Activated CD4-positive, alpha-beta T cell treated with anti-CD3 and anti-CD28 coated beads for 1 hour (primary cell): ENCODE measurements around the gene KRTCAP2.
"Not testable (repeated sequence)": the region's sequence is repeated elsewhere in the genome, so short reads cannot be mapped to it uniquely, and the experiment has no call there.

ENCODE experiments used
- DNase-seq: peaks from one replicate; pipeline ENCODE4 v3.0.0-alpha.2; 2020

The KRTCAP2 gene

GRCh38 chr1:155167166-155168104 is 5.7 kb downstream of the KRTCAP2 start:
- DNase-seq: peak; percentile 79

- DNase-seq: no peak
These were observed 6.5 kb downstream of the KRTCAP2 start for GRCh38 chr1:155166471-155167165.

DNA sequence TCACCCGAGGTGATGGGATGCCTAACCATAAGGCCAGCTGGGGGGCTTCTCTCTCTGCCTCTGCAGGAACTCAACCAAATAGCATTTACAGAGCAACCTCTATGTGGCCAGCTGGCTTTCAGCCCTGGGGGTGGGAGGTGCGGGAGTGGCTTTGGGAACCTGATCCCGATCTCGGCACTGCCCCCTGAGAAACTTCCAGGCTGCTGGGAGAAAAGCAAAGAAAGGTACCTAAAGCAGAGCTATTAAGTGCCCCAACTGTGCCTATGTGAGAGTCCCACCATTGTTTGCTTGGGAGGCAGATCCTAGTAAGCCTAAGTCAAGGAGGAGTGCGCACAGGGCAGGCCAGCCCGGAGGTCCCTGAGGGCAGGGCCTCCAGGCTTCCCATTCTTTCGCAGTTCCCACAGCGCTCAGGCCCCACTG is 7.0 kb downstream of the KRTCAP2 start:
- no peak for DNase-seq

- not testable (repeated sequence) for DNase-seq
These were observed 8.5 kb downstream of the KRTCAP2 start for GRCh38 chr1:155164625-155165024.

DNA sequence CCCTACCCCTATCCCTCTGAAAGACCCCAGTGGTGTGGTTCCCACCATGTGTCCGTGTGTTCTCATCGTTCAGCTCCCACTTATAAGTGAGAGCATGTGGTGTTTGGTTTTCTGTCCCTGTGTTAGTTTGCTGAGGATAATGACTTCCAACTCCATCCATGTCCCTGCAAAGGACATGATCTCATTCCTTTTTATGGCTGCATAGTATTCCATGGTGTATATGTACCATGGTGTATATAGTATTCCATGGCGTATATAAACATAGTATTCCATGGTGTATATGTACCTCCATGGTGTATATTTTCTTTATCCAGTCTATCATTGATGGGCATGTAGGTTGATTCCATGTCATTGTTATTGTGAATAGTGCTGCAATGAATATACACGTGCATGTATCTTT is 9.3 kb downstream of the KRTCAP2 start:
- not testable (repeated sequence) for DNase-seq

GRCh38 chr1:155162631-155163030 is 10.5 kb downstream of the KRTCAP2 start:
- DNase-seq: not testable (repeated sequence)

DNA sequence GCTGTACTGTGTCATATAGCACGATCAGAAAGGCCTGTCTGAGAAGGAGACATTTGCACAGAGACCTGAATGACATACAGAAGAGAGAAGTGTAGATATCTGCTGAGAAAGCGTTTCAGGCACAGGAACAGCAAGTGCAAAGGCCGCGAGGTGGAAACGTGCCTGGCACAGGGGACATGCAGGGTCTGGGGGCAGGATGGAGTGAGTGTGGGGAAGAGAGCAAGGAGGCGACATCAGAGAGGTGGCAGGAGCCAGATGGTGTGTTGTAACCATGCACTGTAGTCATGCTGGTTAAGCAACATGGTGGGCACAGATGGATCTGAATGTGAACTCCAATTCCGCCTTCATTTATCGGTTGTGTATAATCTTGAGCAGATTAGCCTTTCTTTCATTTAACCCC is 13.0 kb downstream of the KRTCAP2 start:
- DNase-seq: no peak

DNA sequence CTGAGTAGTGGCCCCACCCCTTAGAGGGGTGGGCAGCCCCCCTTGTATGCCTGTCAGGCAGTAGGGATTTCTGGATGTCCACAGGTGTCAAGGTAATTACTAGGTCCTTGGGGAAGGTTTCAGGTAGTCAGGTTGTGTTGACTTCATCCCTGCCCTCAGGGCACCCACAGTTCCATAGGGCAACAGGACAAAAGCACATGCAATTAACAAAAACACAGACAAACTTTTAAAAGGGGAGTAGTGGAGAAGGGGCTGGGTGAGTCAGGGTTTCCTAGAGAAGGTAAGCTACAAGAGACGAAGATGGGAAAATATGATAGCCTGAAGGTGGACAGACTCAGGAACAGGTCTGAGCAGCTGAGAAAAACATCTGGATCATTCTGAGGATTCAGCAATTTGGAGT is 14.1 kb downstream of the KRTCAP2 start:
- DNase-seq: no peak

- DNase-seq: not testable (repeated sequence)
These were observed 17.0 kb downstream of the KRTCAP2 start for GRCh38 chr1:155155996-155156643.

GRCh38 chr1:155145491-155145890 is 27.6 kb downstream of the KRTCAP2 start:
- DNase-seq: no peak

DNA sequence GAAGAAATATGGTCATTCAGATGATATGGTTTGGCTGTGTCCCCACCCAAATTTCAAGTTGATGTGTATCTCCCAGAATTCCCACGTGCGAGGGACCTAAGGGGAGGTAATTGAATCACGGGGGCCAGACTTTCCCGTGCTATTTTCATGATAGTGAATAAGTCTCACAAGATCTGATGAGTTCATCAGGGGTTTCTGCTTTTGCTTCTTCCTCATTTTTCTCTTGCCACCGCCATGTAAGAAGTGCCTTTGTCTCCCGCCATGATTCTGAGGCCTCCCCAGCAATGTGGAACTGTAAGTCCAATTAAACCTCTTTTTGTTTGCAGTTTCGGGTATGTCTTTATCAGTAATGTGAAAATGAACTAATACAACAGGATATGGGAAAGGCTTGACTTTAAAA is 31.4 kb downstream of the KRTCAP2 start:
- DNase-seq: no peak

DNA sequence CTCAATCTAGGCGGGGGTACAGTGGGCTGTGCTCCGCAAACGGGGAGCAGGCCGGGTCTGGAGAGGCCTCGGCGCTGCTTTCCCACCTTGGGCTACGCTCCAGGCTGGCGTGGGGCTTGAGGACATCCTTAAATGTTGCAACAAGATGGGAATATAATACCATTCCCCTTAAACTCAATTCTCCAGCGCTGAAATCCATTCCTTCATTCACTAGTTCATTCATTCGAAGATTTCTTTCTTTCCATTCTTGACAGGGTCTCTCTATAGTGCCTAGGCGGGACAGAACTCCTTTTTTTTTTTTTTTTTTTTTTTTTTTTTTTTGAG is 32.5 kb downstream of the KRTCAP2 start:
- DNase-seq: no peak

GRCh38 chr1:155139895-155140629 is 33.0 kb downstream of the KRTCAP2 start, which contains the start of gene DPM3:
TSS of gene DPM3 (minus strand) at chr1:155140531. CDS start at chr1:155140240, 291 bp downstream.
- peak; percentile 82 for DNase-seq

DNA sequence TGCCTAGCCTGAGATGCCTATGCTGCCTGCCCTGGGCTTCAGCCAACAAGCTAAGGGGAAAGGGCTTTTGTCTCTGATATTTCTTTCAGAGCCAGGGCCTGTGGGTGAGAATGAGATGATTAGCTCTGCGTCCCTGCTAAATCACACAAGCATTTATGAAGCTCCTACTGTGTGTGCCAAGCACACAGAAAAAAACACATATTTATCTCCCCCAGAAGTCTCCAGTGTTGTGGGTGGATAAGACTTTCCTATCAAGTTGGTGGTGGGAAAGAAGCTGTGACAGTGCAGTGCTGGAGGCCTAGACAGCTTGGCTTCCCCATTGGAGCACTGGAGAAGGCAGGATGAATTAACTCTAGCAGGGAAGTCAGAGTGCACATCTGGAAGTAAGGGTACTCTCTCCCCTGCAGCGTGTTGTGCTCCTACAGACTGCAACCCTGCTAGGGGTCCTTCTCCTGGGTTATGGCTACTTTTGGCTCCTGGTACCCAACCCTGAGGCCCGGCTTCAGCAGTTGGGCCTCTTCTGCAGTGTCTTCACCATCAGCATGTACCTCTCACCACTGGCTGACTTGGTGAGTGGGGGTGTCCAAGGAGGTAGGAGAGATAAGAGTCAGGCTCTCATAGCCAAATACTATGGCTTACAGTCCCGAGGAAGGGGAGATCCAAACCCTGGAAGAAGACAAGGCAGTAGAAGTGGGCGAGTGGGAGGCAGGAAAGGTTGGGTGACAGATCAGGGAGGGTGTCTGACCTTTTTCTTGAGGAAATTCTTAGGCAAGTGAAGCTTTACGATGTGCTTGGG is 35.8 kb downstream of the KRTCAP2 start:
- DNase-seq: no peak

DNA sequence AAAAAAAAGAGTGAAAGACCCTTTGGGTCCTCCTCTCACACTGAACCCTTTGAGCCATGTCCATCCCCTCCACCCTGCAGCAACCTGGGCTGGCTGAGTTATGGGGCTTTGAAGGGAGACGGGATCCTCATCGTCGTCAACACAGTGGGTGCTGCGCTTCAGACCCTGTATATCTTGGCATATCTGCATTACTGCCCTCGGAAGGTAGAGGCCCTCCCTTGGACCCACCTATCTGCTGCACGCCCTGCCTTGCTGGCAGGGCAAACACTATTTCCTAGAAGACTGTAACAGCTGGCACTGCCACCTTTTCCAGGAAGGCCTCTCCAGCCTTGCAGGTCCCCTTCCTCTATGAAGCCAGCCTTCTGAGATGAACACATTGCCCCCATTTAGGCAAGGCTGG is 36.4 kb downstream of the KRTCAP2 start:
- no peak for DNase-seq

DNA sequence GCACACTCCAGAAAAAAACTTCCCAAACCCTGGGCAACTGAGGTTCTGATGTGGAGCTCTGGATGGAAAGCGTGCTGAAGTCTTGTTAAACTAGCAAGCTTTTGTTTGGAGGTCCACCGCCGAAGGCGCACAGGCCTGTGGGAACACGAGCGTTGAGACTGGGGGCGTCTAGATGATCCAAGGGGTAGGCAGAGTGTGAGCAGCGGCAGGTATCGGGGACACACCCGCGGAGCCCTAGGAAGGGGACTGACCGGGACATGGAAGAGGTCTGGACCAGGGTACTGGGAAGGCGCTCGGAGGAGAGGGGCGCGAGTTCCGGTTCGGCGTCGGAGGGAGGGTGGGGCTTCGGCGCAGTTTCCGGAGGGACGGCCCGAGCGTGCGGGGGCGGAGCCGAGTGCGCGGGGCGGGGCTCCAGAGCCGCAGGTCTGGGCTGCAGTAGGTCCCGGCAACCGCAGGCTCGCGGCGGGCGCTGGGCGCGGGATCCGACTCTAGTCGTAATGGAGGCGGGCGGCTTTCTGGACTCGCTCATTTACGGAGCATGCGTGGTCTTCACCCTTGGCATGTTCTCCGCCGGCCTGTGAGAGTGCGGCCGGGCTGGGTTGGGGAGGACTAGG is 37.6 kb downstream of the KRTCAP2 start, which contains the start of gene SLC50A1:
SLC50A1 (plus strand) TSS at position 438 of the 614 bp plus-strand sequence; CDS start at position 498, 60 bp downstream.
- peak; percentile 85 for DNase-seq

DNA sequence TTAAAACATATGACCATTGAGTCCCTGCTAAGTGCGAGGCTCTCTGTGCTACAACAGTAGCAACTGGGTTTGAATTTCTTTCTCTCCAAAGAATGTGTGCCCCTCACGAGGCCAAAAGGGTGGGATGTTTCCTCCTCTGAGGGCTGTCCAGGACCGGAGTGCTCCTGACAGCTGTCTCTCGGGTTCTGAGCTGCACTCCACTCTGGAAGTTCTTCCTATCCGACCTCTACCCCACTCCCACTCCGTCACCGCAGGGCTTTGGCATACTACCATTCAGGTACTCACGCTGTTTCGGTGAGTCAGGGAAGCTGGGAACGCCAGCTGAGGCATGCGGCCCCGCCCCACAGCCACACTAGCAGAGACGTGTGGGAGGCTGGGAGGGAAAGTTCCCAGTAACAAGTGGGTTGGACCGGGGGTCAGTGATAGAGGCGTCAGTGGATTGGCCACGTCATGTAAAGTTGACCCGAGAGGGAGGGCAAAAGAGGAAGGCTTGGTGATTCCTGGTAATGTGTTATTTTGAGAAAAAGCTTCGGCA is 38.2 kb downstream of the KRTCAP2 start:
- no peak for DNase-seq

- no peak for DNase-seq
These were observed 38.8 kb downstream of the KRTCAP2 start for GRCh38 chr1:155134322-155134721.

DNA sequence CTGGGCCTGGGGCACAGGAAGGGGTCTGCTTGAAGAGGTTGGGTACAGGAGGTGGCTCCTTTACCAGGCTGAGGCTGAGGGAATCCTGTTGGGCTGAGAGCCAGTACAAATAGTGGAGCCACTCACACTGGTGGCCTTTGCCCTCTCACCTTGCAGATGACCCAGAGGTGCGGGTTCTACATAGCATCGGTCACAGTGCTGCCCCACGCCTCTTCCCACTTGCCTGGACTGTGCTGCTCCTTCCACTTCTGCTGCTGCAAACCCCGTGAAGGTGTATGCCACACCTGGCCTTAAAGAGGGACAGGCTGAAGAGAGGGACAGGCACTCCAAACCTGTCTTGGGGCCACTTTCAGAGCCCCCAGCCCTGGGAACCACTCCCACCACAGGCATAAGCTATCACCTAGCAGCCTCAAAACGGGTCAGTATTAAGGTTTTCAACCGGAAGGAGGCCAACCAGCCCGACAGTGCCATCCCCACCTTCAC is 39.3 kb downstream of the KRTCAP2 start:
- DNase-seq: no peak

- DNase-seq: no peak
These were observed 41.2 kb downstream of the KRTCAP2 start for GRCh38 chr1:155131856-155132255.

GRCh38 chr1:155131285-155131684 is 41.8 kb downstream of the KRTCAP2 start:
- no peak for DNase-seq
